Stimulated activated CD8-positive, alpha-beta memory T cell treated with anti-CD3 and anti-CD28 coated beads, Interleukin-2, amount 100 ng/mL, for 1 hour (primary cell): Measurements from ENCODE around the gene SNX24.
"Not testable (repeated sequence)": the region's sequence is repeated elsewhere in the genome, so short reads cannot be mapped to it uniquely, and the experiment has no call there.

Experiments
- DNase-seq, 2 donors: peaks; one replicate each; pipeline ENCODE4 v3.0.0-alpha.2; 2020; ENCODE audit warnings: low read depth in 2 of 2

SNX24 gene

DNA sequence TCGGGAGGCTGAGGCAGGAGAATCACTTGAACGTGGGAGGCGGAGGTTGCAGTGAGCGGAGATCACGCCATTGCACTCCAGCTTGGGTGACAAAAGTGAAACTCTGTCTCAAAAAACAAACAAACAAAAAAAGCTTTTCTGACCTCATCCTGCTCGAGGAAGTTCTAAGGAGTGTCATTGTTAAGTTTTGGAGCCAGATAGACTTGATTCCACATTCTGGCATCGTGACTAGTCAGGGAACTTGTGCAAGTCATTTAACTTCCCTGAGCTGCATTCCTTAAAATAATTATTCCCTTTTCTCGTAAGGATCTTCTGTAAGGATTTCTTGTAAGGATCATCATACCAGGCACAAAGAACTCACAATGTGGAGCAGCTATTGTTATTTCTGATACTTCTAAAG is 26.2 kb downstream of the SNX24 start:
- DNase-seq, result no peak

DNA sequence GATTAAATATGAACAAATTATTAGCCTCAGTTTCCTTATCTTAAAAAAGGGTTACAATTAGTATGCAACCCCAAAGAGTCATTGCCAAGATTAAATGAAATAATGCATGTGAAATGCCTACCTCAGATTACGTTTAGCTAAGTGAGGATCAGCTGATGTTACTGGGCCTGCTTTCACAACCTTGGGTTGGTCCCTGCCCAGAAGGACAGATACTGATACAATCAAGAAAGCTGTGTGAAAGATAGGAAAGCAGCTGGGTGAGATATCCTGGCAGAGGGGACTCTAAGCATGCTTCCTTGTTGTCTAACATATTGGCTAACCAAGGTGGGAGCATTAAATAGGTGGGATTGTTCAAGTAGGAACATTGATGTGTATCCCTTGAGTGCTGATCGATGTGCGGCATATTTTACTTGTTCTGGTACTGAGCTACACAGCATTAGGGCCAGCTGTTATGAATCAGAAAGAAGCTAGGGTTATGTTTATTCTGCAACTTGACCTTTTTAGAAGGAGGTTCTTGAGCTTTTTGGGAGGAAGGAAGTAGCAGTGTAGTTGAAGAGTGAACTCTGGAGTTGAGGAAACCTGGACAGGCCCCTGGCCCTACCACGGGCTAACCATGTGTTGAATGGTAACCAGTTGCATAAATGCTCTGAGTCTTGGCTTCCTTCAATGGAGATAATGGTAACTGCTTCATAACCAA is 28.9 kb downstream of the SNX24 start:
- no peak for DNase-seq

DNA sequence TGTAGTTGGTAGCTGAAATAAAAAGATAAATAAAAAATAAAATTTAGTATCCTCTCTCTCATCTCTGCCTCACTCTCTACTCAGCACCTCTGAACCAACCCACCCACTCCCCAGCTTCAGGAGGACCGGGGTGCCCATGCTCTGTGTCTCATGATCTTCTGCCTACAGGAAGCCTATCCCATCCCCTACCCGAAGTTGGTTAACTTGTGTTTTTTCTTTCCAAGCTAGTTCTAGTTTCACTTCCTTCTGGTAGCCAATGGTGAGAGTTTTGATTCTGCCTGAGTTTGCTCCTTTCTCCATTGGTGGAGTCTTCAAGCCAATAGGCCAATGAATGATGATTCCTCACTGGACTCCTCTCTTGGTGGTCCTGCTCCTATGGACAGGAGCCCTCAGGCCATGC is 32.1 kb downstream of the SNX24 start:
- DNase-seq, result no peak

DNA sequence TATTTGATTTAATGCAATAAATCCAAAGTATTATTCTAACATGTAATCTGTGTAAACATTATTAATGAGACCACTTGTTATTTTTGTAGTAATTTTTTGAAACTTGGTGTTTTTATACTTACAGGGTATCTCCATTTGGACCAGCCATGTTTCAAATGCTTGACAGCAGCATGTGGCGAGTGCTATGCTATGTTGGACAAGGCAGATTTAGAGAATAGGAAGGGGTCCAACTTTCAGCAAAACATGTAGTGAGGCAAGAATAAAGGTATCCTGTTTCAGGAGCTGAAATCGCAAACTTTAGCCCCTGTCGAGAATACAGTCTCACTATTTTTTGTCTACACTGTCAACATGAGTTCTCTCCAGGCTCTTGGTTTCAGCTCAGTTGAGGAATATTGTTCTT is 33.7 kb downstream of the SNX24 start:
- DNase-seq, result no peak

DNA sequence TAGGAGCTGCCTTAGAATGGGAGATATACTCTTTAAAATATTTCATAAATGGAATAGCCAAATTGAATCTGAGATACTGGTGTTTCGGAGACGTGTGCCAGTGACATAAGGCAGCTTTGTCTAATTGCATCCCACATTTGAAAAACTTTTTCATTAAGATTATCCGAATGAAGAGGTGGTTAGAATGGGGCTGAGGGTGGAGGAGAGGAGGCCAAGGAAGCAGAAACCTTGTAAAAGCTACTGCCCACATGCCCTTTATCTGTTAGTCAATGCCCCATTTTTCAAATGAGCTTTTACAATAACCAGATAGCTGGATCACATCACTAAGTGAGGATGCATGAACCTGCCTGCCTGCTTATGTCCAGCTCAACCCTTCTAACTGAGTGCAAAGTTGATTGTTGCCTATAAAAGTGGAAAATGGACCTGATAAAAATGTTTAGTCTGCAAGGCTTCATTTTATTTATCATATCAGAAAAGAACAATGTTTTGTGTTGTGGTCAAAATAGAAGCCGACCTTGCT is 34.8 kb downstream of the SNX24 start:
- DNase-seq, result no peak

DNA sequence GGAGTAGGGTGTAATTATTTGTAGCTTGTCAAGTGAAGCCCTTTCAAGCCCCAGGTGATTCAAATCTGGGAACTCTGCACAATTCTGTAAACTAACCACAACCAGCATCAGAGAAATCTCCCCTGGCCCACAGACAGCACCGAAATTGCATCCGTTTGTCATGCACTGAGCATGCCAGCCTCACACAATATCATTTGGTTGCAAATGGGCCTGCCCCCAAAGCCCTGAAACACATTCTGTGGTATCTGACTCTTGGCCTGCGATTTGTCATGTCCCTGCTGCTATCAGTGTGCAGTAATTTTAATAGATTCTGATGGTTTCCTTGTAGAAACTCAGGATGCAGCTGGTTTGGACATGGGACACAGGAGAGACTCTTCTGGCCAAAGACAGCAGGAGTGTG is 35.3 kb downstream of the SNX24 start:
- DNase-seq, result no peak

DNA sequence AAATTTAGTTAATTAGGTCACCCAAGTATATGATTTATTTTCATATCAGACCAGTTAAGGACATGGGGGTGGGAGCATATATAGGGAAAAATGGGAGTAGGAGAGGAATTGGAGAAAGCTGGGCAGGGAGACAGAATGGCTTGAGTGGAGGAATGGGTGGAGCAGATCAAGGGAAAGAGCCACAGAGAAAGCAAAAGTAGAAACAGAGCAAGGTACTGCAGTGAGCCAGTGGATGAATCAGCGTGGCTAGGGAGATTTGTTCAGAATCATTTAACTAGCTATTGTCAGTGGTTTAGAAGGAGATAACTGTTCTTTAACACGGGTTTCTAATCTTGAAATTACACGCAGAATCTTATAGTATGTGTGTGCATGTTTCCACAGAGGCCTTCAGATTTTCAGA is 37.4 kb downstream of the SNX24 start:
- DNase-seq, result no peak

DNA sequence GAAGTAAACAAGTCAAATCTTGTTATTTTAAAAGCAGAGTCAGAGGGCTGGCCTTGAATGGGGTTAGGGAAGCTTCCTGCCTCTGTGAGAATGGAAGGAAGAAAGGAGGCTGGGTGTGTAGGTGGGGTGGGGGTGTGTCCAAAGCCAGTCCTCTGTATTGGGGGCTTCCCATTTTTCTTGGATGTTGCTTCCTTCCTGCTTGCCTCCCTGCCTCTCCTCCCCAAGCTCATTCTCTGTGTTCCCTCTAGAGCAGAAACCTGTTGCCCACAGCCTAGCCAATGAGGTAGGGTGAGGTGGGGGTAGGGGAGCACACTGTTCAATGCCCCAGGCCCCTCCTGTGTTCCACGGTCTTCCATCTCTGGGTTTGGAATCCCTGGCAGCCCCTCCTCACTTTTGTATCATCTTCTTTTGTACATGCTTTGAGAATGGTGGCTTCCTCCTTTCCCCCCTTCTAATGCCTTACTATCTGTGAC is 39.7 kb downstream of the SNX24 start:
- no peak for DNase-seq

DNA sequence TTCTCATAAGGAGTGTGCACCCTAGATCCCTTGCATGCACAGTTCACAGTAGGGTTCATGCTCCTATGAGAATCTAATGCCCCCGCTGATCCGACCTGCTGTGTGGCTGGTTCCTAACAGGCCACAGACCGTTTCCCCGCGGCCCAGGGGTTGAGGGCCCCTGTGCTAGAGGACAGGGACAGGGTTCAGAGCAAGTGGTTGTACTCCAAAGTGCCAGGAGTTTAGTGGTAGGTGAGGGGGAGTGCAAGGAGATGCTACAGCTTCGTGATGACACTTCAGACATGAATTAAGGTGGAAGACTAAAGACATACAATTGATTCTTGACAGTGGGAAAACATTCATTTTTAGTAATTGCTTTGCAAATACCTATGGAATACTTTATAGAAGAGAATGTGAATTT is 40.5 kb downstream of the SNX24 start:
- DNase-seq, result no peak

DNA sequence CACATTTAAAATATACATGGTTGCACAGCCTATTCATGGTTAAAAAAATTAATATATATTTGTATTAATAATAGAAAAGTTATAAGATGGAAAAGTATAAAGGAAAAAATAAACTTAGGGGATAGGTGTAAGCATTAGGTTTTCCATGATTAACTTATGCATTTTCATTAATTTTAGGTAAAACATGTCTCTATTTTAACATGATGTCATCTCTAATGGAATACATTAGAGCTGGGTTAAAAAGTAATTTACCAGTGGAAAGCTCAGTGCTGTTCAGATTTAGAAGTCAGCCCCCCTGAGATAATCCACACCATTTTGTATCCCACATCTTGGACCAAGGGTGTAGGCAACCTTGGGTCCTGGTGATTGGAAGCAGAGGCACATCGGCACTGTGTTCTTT is 49.7 kb downstream of the SNX24 start:
- DNase-seq, result no peak

DNA sequence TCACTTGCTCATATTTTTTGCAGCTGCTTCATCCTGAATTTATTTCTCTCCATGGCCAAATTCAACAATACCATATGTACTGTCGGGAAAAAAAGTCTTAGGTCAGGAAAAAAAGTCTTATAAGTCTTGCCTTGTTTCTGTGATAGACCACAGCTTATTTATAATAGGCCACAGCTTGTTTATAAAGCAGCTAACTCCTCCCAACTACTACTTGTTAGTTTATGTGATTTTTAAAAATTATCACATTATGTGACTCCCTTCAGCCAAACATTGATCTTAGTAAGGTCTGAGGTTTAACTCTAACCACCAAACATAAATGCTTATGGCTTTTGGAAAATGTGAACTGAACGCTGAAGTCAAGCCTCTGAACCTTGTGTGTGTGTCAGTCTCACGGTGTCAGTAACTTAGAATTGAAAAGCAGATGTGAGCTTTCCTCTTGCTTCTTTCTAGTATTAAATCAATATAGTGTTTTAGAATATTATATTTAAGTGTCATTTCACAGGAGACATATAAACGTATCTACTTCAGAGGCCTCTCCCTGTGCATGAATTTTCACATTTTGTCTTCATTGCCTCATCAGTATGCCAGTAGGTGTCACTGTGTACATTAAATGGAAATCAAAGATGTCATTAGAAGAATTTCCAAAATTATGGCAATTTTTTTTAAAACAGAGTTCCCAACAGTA is 51.3 kb downstream of the SNX24 start:
- DNase-seq, result no peak

DNA sequence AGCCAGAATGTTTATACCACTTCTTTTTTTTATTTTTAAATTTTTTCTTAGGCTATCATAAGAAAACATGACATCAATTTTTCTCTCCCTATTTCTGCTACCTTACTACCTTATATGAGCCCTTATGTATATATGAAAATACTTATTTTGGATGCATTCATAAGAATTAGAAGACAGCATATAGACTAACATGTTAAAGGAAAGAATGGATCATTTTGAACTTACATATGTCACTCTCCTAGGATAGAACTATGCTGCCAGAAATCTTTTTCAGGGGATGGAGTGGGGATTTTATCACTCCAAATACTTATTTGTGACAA is 51.8 kb downstream of the SNX24 start:
- DNase-seq, result no peak

DNA sequence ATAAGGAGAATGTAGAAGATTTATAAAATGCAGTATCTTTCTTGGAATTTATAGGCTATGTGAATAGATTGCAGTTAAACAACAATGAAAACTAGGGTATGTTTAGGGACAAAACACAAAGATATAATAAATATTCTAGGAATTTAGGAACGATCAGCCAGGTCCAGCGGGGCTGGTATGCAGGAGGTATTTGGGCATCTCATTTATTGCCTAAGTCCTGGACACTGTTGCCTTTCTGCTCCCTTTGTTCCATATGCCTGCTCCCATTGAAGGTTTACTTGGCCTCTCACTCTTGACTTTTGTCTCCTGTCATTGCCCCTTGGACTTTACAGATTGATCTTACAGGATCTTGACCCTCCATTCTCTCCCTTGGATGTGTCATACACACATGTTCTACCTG is 55.9 kb downstream of the SNX24 start:
- no peak for DNase-seq

DNA sequence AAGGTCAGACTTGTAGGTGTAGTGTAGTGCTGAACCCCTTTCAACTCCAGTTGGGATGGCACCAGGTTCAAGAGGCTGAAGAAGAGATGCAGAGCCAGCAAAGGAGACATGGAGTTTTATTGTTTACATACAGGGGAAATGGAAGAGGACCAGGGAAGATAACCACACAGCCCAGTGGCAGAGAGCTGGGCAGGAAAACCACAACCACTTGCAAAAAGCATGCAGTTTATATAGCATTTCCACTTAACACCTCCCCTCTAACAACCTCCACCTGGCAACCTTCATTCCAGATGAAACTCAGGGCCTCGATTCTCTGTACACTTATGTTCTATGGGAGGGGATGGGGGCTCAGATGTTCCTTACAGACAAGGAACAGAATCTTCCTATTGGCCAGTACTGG is 56.9 kb downstream of the SNX24 start:
- DNase-seq, result no peak

DNA sequence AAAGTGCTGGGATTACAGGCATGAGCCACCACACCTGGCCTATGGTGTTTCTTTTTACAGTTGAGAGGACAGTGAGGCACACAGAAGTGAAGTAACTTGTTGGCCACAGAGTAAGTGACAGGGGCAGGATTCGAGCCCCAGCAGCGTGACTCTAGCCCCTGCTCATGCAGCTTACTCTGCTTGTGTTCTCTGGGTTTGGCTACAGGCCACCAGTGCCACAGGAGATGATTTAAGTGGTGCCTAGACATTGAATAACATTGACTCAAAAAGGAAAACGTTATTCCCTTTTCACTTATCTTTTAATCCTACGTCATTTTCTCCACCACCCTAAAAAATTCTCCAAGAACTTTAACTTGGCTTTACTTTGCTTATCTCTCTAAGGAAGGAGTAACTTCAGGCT is 61.4 kb downstream of the SNX24 start:
- no peak for DNase-seq

DNA sequence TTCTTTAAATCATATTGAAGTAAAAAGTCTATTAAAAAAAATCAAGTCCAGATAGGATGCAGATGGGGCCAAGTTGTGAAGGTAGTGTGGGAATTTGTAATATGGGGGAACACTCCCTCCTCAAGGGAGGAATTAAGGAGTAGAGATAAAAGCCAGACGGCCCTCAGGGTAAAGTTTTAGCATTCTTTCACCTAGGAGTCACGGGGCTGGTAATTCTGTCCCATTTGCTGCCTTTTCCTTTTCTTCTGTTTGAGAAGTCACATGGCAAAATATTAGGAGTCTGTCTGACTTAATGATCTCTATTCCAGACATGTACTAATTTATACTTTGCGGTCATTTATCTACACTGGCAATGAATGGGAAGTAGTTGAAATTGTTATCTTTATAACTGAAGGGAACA is 61.9 kb downstream of the SNX24 start:
- DNase-seq, result no peak

DNA sequence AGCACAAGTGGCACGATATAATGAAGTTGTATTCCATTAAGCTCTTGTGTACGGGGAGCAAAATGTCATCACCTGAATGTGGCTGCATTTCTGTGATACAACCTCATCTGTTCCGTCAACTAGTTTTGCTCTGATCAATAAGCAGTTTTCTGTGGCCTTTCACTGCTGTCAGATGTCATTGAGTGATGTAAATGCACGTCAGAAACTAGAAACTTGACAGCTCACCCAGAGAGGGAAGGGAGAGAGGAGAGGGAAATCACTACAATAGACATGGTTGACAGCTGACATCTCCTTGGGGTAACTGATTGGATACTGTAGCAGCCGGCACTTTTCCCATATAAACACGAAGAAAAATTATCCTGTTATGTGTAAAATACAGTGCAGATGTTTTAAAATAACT is 62.7 kb downstream of the SNX24 start:
- no peak for DNase-seq

DNA sequence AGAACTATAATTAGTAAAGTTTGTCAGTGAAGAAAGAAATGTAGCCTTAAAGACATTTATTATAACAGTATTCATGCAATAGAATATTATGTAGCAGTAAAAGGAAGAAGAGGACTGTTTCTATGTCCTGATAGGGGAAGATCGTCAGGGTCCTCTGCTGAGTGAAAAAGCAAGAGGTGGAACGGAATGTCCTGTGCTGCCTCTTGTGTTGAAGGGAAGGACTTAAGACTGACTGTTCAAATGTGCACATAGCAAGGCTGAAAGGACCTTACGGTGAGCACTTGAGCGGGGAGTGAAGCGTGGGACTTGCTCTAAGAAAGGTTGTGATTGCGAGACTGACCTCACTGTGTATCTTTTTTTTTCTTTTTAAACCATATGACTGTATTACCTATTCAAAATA is 63.2 kb downstream of the SNX24 start:
- no peak for DNase-seq

DNA sequence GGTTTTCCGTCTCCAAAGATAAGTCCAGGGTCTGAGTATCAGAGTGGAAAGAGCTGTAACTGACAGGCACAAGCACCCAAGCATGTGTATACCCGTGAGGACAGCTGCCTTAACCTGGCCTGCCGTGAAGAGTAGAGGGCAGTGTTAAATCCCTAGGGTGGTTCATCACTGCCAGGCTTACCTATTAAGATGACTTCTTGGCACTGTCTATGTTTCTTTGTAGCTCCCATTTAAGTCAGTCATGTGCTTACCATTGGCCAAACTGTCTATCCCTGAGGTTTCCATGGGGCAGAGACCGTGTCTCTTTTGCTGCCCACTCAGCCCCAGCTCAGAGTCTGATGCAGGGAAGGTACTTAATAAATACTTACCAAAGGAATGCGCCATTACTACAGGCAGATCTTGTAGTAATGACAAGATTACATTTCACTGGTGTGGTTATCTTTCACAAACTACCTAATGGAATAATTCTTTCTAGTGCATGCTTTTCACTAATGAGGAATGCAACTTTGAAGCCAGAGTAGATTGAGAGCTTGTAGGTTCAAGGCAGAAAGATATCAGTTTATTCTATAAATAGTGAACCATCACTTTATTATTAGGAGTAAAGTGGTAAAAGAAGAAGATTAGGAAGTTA is 64.2 kb downstream of the SNX24 start:
- DNase-seq, result no peak

DNA sequence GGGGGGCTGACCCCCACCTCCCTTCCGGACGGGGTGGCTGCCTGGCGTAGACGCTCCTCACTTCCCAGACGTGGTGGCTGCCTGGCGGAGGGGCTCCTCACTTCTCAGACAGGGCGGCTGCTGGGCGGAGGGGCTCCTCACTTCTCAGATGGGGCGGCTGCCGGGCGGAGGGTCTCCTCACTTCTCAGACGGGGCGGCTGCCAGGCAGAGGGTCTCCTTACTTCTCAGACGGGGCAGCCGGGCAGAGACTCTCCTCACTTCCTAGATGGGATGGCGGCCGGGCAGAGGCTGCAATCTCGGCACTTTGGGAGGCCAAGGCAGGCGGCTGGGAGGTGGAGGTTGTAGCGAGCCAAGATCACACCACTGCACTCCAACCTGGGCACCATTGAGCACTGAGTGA is 68.0 kb downstream of the SNX24 start:
- not testable (repeated sequence) for DNase-seq

DNA sequence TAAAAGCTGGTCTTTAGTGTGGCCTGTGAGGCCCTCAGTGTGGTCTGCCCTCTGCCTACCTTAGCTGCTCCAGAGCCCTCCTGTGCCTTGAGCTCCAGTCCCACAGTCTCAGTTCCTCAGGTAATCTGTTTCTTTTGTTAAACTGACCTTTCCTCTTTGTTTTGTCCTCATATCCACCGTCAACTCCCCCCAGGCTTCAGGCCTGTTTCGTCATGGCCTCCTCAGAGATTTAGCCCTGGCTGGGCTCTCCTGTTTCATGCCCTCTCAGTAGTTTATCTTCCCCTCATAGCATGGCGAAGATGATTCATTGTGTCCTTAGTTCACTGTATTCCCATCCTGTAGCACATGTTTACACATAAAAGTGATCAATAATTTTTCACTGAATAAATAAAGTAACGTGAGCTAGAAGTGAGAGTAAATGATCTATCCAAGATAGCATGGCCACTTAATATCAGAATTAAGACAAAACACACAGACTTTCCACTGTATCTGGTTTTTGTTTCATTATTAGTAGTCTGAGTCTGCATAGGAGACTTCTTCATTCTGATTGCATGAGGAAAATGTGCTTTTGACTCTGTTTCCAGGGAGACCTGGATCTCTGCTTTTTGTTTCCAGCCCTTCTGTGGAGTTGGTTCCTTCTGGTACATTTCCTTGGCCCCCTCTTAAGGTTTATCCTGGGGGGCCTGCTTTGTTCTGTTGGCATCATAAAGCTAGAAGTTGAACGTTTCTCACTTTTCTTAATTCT is 70.5 kb downstream of the SNX24 start:
- DNase-seq, result no peak

DNA sequence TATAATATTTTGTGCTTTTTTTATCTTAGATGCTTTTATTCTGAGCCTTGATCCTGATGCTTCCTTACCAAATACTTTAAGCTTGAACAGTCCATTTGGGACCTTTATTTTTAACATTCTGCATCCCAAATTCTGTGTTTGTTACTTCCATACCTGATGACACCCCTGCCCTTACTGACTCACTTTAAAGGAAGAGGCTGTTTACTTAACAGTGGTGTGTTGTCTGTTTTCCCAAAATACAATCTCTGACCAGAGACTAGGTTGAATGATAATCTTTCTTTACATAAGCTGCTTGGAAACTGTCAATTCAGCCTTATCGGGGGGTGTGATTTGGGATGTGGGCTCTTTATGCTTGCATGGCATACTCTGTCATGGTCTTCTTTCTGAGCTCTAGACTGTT is 71.1 kb downstream of the SNX24 start:
- DNase-seq, result no peak

DNA sequence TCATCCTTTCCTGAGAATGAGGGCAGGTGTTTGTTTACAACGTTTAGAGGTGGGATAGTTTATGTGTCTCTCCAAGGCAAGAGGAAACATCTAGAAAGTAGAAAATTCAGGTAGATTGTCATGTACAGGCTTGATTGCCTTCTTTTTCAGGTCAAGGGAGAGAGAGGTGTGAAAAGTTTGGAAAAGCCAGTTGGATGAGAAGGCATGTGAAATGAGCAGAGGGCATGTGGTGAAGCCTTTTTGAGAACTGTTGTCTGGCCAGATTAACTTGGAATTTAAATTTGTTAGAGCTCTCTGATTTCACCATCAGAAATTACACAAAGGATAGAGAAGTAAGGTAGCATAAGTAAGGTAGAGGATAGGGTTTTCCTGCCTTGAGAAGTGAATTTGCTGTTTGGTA is 74.6 kb downstream of the SNX24 start:
- no peak for DNase-seq
